Fibroblast of lung (primary cell): Measurements from ENCODE around the gene MROH2A.

Experiments used
- EZH2 ChIP-seq: IDR thresholded peaks from 2 replicates; pipeline ENCODE4 v1.5.1; 2012; ENCODE audit warnings: low read length, control low read depth, mild to moderate bottlenecking; ENCODE audit errors: missing control alignments
- TF ChIP-seq, protein P1 (sequence below), 2 donors: IDR thresholded peaks in 1 of 2; conservative IDR thresholded peaks in 1 of 2; 1 replicate in 1 of 2; 2 replicates in 1 of 2; pipeline ENCODE4 v1.5.1; 2011 to 2012; ENCODE audit warnings: low read length in 2 of 2, control low read depth in 1 of 2, inconsistent platforms in 1 of 2, low read depth in 1 of 2, mild to moderate bottlenecking in 1 of 2

DNA sequence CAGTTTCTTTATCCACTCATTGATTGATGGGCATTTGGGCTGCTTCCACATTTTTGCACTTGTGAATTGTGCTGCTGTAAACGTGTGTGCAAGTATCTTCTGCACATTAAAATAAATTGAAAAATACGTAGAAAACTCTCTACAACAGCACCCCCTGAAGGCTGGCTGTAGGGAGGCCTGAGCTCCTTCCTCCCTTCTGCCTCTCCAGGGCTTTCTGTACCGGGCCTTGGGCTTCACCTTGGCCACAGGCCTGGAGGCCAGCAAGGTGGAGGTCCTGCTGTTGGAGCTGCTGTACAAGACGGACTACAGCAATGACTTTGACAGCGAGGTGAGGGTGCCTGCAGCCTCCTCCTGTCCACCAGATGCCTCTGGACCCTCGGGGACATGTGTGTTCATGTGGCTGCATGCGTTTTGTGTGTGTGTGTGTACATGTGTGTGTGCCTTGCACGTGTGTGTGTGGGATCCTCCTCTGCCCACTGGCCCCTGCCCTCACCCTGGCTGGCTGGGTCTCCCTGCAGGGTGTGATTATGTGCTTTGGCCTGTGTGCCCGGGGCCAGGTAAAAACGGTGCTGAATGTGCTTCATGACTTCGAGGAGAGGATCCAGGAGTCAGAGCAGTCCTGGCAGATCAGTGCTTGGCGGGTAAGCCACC, 29.2 kb downstream of the MROH2A start:
- TF ChIP-seq, protein P1, sequence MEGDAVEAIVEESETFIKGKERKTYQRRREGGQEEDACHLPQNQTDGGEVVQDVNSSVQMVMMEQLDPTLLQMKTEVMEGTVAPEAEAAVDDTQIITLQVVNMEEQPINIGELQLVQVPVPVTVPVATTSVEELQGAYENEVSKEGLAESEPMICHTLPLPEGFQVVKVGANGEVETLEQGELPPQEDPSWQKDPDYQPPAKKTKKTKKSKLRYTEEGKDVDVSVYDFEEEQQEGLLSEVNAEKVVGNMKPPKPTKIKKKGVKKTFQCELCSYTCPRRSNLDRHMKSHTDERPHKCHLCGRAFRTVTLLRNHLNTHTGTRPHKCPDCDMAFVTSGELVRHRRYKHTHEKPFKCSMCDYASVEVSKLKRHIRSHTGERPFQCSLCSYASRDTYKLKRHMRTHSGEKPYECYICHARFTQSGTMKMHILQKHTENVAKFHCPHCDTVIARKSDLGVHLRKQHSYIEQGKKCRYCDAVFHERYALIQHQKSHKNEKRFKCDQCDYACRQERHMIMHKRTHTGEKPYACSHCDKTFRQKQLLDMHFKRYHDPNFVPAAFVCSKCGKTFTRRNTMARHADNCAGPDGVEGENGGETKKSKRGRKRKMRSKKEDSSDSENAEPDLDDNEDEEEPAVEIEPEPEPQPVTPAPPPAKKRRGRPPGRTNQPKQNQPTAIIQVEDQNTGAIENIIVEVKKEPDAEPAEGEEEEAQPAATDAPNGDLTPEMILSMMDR (conservative IDR thresholded peaks at IDR 0.05 in 1 of 2, IDR thresholded peaks at IDR 0.05 in 1 of 2; ENCODE audit: low read depth in 1 of 2, low read length in 2 of 2) = no peak
- no peak for TF ChIP-seq EZH2
